ENCODE results near the gene ZBTB46. TPM values are rescaled to one million over a fixed set of nuclear protein-coding genes. Genes with fewer than 3 reads are reported as not detected.

The ZBTB46 gene
- total and polyA plus RNA-seq, 10 of the 15 experiments (the other 5 are each of a cell fraction or from before 2014, with no cell fraction given) = 0.15 to 0.92 (median 0.34) TPM

DNA sequence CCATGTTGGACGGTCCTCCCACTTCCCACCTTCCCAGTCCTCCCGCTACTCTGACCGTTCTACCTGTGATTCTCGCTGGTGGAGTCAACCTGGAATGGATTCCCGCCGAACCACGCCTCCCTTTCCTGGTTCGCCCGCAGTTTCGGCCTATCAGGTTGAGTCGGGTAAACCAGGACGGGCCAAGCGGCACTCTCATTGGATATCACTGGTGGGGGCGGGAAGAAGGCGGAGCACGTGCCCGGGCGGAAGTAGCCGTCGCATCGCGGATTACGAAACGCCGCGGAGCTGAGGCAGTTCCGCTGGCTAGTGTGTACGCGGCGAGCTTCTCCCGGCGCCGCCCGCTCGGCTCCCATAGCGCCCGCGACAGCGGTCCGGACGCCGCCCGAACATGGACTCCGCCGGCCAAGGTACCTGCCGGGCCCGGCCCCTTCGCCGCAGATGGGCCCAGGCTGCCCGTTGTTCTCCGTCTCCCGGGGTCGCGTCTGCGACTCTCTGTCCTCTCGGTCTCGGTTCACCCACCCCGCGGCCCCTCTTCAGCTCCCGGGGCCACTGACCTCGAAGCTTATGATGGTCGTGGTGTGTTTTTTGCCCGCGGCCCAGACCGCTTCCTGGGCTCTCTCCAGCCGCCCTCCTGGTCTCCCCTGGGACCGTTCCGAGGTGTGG, 34.0 kb upstream of the ZBTB46 start, which contains the start of gene TPD52L2 (continued):
- TF ChIP-seq, protein P1, sequence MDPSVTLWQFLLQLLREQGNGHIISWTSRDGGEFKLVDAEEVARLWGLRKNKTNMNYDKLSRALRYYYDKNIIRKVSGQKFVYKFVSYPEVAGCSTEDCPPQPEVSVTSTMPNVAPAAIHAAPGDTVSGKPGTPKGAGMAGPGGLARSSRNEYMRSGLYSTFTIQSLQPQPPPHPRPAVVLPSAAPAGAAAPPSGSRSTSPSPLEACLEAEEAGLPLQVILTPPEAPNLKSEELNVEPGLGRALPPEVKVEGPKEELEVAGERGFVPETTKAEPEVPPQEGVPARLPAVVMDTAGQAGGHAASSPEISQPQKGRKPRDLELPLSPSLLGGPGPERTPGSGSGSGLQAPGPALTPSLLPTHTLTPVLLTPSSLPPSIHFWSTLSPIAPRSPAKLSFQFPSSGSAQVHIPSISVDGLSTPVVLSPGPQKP (IDR thresholded peaks at IDR 0.05; ENCODE audit: low read depth, low read length) = peak; percentile 92
- TF ChIP-seq, protein P2, sequence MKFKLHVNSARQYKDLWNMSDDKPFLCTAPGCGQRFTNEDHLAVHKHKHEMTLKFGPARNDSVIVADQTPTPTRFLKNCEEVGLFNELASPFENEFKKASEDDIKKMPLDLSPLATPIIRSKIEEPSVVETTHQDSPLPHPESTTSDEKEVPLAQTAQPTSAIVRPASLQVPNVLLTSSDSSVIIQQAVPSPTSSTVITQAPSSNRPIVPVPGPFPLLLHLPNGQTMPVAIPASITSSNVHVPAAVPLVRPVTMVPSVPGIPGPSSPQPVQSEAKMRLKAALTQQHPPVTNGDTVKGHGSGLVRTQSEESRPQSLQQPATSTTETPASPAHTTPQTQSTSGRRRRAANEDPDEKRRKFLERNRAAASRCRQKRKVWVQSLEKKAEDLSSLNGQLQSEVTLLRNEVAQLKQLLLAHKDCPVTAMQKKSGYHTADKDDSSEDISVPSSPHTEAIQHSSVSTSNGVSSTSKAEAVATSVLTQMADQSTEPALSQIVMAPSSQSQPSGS (IDR thresholded peaks at IDR 0.05; ENCODE audit: low read length) = no peak
- TF ChIP-seq, protein P3, sequence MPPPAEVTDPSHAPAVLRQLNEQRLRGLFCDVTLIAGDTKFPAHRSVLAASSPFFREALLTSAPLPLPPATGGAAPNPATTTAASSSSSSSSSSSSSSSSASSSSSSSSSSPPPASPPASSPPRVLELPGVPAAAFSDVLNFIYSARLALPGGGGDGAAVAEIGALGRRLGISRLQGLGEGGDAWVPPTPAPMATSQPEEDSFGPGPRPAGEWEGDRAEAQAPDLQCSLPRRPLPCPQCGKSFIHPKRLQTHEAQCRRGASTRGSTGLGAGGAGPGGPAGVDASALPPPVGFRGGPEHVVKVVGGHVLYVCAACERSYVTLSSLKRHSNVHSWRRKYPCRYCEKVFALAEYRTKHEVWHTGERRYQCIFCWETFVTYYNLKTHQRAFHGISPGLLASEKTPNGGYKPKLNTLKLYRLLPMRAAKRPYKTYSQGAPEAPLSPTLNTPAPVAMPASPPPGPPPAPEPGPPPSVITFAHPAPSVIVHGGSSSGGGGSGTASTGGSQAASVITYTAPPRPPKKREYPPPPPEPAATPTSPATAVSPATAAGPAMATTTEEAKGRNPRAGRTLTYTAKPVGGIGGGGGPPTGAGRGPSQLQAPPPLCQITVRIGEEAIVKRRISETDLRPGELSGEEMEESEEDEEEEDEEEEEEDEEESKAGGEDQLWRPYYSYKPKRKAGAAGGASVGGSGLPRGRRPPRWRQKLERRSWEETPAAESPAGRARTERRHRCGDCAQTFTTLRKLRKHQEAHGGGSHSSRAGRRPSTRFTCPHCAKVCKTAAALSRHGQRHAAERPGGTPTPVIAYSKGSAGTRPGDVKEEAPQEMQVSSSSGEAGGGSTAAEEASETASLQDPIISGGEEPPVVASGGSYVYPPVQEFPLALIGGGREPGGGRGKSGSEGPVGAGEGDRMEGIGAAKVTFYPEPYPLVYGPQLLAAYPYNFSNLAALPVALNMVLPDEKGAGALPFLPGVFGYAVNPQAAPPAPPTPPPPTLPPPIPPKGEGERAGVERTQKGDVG (CRISPR knock-in tag; IDR thresholded peaks at IDR 0.05) = no peak
- no peak for TF ChIP-seq CUX1 (IDR thresholded peaks at IDR 0.05; ENCODE audit: insufficient replicate concordance, low read depth, low read length)
- TF ChIP-seq, protein P4, sequence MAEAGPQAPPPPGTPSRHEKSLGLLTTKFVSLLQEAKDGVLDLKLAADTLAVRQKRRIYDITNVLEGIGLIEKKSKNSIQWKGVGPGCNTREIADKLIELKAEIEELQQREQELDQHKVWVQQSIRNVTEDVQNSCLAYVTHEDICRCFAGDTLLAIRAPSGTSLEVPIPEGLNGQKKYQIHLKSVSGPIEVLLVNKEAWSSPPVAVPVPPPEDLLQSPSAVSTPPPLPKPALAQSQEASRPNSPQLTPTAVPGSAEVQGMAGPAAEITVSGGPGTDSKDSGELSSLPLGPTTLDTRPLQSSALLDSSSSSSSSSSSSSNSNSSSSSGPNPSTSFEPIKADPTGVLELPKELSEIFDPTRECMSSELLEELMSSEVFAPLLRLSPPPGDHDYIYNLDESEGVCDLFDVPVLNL (IDR thresholded peaks at IDR 0.05; ENCODE audit: low read depth, low read length) = peak; percentile 83; the same call in 1 of the 2 replicates
- peak; percentile 35; the same call in 1 of the 2 replicates for TF ChIP-seq BACH1 (IDR thresholded peaks at IDR 0.05; ENCODE audit: borderline replicate concordance)
- no peak; the same call in 1 of the 2 replicates for TF ChIP-seq NRF1 (conservative IDR thresholded peaks at IDR 0.05; ENCODE audit: low read depth, low read length)
- TF ChIP-seq BMI1 (IDR thresholded peaks at IDR 0.05; ENCODE audit: borderline replicate concordance) = no peak
- peak; percentile 62; the same call in 1 of the 2 replicates for TF ChIP-seq CHD1 (IDR thresholded peaks at IDR 0.05; ENCODE audit: low read depth, low read length)
- TF ChIP-seq, protein P5, sequence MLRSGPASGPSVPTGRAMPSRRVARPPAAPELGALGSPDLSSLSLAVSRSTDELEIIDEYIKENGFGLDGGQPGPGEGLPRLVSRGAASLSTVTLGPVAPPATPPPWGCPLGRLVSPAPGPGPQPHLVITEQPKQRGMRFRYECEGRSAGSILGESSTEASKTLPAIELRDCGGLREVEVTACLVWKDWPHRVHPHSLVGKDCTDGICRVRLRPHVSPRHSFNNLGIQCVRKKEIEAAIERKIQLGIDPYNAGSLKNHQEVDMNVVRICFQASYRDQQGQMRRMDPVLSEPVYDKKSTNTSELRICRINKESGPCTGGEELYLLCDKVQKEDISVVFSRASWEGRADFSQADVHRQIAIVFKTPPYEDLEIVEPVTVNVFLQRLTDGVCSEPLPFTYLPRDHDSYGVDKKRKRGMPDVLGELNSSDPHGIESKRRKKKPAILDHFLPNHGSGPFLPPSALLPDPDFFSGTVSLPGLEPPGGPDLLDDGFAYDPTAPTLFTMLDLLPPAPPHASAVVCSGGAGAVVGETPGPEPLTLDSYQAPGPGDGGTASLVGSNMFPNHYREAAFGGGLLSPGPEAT (IDR thresholded peaks at IDR 0.05; ENCODE audit: low read depth) = peak; percentile 60
- 0 out of 2 replicates have a peak, but pooled peaks have one; percentile 53 for TF ChIP-seq LARP7 (IDR thresholded peaks at IDR 0.05)
- peak; percentile 91 for TF ChIP-seq CHD2 (IDR thresholded peaks at IDR 0.05; ENCODE audit: borderline replicate concordance, low read depth, low read length)

All from GM12878 (cell line).